Activated T-cell treated with anti-CD3 and anti-CD28 coated beads, Interleukin-2, amount 50 U/mL, for 1 hour (primary cell): ENCODE measurements around the gene PRR35.

Source experiments
- DNase-seq: peaks from one replicate; pipeline ENCODE4 v3.0.0-alpha.2; 2020

The PRR35 gene

GRCh38 chr16:549544-550263, 10.5 kb upstream of the PRR35 start:
- DNase-seq: no peak

- DNase-seq: no peak
Observed at GRCh38 chr16:551210-551609, 9.0 kb upstream of the PRR35 start.

- no peak for DNase-seq
Observed at GRCh38 chr16:552171-552570, 8.0 kb upstream of the PRR35 start.

GRCh38 chr16:553601-554296, 6.4 kb upstream of the PRR35 start:
- no peak for DNase-seq

GRCh38 chr16:554297-554621, 5.9 kb upstream of the PRR35 start:
- DNase-seq: no peak

GRCh38 chr16:554640-555365, 5.4 kb upstream of the PRR35 start:
- no peak for DNase-seq

- DNase-seq: no peak
Observed at GRCh38 chr16:555528-556473, 4.4 kb upstream of the PRR35 start.

- no peak for DNase-seq
Observed at GRCh38 chr16:556474-557173, 3.6 kb upstream of the PRR35 start.

GRCh38 chr16:557463-558297, 2.5 kb upstream of the PRR35 start:
- no peak for DNase-seq

- no peak for DNase-seq
Observed at GRCh38 chr16:558298-559020, 1.7 kb upstream of the PRR35 start.

GRCh38 chr16:559021-559380, 1.2 kb upstream of the PRR35 start:
- no peak for DNase-seq

GRCh38 chr16:559411-560203, 587 bp upstream of the PRR35 start:
- DNase-seq: no peak

- DNase-seq: no peak
Observed at GRCh38 chr16:560701-561412, 663 bp downstream of the PRR35 start.

GRCh38 chr16:561413-561794, 1.2 kb downstream of the PRR35 start:
- no peak for DNase-seq

GRCh38 chr16:561957-562938, 2.1 kb downstream of the PRR35 start:
- no peak for DNase-seq

GRCh38 chr16:563072-563644, 3.0 kb downstream of the PRR35 start:
- DNase-seq: no peak

GRCh38 chr16:564690-565418, 4.7 kb downstream of the PRR35 start:
- no peak for DNase-seq
